G401.6 (cell line): ENCODE measurements around the gene SHISAL1.

Experiments
- FAIRE-seq: peaks from 2 replicates; lab custom pipeline; 2012; peaks lifted over from hg19 to GRCh38; lab: Jason Lieb, UNC

SHISAL1 gene

GRCh38 chr22:44277386-44278135 is 35.2 kb downstream of the SHISAL1 start:
- FAIRE-seq = no peak

- FAIRE-seq = no peak
Observed at GRCh38 chr22:44276706-44277356, 35.9 kb downstream of the SHISAL1 start.

GRCh38 chr22:44276041-44276440 is 36.7 kb downstream of the SHISAL1 start:
- no peak for FAIRE-seq

GRCh38 chr22:44275631-44275995 is 37.1 kb downstream of the SHISAL1 start:
- FAIRE-seq = no peak

- no peak for FAIRE-seq
Observed at GRCh38 chr22:44274918-44275630, 37.7 kb downstream of the SHISAL1 start.

GRCh38 chr22:44273175-44273574 is 39.6 kb downstream of the SHISAL1 start:
- no peak for FAIRE-seq

DNA sequence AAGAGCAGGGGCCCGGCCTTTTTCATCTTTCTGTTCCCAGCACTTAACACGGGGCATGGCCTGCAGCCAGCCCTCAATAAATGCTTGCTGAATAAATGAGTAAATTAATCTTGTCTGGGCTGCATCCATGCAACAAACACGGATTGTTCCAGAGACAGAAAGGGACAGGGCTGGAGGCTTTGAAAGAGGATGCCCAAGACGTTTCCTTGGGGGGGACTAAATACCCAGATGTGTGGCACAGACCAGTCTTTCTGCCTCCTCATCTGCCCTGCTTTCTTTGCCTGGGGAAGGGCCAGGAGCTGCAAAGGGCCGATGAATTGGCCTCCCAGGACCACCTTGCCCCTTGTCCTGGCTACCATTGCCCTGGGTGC is 40.4 kb downstream of the SHISAL1 start:
- FAIRE-seq = no peak

- no peak for FAIRE-seq
Observed at GRCh38 chr22:44271732-44272400, 40.9 kb downstream of the SHISAL1 start.

GRCh38 chr22:44271010-44271500 is 41.7 kb downstream of the SHISAL1 start:
- FAIRE-seq = no peak

DNA sequence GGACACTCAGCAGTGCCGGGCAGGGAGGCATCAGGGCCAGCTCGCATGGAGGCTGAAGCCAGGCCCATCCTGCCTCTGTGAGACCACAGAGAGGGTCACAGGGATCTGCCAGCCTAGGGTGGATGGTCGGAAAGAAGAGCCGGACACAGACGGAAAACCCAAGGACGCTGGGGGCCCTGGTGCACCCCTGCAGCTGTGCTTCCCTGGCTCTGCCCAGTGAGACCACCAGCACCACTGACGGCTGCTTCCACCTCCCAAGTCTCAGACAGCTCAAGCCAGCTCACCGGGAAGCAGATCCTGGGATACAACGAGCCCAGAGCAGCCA is 42.2 kb downstream of the SHISAL1 start:
- FAIRE-seq = no peak

- FAIRE-seq = no peak
Observed at GRCh38 chr22:44269757-44270555, 42.8 kb downstream of the SHISAL1 start.

GRCh38 chr22:44269117-44269498 is 43.6 kb downstream of the SHISAL1 start:
- no peak for FAIRE-seq

GRCh38 chr22:44268431-44269116 is 44.2 kb downstream of the SHISAL1 start:
- no peak for FAIRE-seq

DNA sequence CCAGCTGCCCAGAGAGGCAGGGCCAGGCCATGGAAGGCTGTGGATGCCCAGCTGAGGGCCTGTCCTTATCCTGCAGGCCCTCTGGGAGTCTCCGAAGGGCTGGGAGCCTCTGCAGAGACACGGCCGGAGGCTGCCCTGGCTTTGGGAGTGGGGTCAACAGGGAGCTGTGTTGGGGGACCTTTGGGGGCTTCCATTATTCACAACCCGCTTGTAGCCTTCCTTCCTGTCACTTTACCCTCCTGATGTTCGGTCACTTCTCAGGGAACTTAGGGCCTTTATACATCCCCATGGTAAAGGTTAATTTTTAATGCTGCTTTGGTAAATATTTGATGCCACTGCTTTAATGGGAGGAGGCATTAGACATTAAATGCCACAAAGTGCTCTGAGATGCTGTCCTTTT is 44.9 kb downstream of the SHISAL1 start:
- no peak for FAIRE-seq

- no peak for FAIRE-seq
Observed at GRCh38 chr22:44266796-44267760, 45.7 kb downstream of the SHISAL1 start.

DNA sequence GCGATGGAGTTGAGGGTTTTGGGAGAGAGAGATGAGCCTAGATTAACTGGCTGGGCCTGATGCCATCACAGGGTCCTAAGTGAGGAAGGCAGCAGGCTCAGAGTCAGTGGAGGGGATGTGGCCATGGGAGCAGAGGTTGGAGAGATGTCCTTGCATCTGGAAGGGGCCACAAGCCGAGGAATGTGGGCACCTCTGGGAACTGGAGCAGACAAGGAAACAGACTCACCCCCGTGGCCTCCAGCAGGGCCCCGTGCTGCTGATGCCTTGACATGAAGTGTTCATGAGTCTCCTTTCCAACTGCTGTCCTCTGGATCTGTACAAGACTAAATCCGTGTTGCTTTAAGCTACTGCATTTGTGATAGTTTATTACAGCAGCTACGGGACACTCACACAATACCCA is 49.2 kb downstream of the SHISAL1 start:
- no peak for FAIRE-seq

DNA sequence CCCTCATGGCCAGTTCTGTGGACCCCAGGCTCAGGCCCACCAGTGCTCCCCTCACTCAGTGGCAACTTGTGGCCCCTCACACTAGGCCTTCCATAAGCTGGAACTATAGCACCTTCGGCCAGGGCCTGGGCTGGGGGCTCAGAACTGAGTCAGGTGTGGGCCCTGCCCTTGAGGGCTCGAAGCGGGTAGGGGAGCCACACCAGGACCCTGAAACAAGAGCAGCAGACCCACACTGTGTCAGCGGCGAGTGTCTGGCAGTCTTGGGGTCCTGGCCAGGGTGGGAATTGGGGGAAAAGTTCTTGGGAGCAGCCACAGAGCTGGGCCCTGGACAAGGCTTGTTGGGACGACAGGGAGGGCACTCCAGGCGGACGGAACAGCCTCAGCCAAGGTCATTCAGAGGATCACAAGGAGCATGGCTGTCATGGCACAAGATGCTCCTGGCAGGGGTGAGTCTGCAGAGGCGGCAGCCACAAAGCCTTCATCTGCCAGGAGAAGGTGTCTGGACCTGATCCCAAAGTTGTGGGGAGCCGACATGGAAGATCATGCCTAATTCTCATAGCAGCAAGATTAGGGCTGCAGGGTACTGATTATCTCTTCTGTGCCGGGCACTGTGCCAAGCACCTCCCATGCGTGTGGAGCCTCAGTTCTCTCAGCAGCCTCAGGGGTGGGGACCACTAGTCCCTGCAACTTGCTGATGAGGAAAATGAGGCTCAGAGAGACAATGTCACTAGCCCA is 50.7 kb downstream of the SHISAL1 start:
- FAIRE-seq = no peak

DNA sequence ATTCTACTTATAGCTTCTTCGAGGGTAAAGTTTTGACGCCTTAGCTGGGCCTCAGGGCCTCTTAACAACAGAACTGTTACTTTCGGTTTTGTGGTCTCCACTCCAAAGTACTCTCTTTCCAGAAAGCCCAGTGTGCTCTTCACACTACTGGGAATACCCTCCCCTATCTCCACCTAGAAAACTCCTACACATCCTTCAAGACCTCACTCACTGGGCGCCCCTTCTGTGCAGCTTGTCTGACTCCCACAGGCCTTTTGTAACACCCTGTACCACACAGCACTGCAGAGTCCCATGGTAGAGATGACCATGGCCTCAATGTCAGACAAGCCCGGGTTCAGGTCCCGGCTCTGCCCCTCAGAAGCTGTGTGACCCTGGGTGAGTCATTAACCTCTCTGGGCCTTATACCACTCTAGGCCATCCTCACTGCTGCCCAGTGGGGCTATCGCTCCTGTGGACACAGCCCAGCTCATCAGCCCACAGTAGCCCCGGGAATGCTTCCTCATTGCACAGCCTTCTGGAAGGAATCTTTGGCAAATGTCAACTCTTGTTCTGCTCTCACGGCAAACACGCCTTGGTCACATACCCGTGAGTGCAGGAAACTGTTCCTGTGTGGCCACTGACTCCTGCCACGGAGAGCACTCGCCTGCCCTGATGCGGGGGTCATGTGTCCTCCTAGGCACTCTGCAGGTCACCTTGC is 51.4 kb downstream of the SHISAL1 start:
- FAIRE-seq = no peak
